HepG2 (cell line): ENCODE data around the gene IKZF4. TPM values are rescaled to one million over a fixed set of nuclear protein-coding genes. Genes with fewer than 3 reads are reported as not detected.

ENCODE experiments used
- ATAC-seq: fragments of 200-7000 bp; cut with Tn5 transposase; 3 replicates; pipeline ENCODE4 v1.9.1; 2020; ENCODE audit warnings: mild to moderate bottlenecking, moderate library complexity
- BruUV-seq: library from RNA; stranded (reverse); fragments of 400-500 nt; replicated peaks from 2 replicates; lab custom pipeline; 2021; lab: Mats Ljungman, UMichigan
- CTCF ChIA-PET: fragments of 300-600 bp; formaldehyde crosslinking; extraction: SDS; loops from one replicate; lab custom pipeline; 2021; ENCODE audit warnings: low total read pairs, inconsistent platforms, low intra/inter-chr PET ratio; lab: Yijun Ruan, JAX
- POLR2A ChIA-PET: fragments of 350-600 bp; sonication (Branson Sonifier 250); formaldehyde crosslinking; loops from one replicate; lab custom pipeline; 2020; ENCODE audit warnings: antibody characterized with exemption, inconsistent platforms; lab: Yijun Ruan, JAX
- DNase-seq: peaks from one replicate; pipeline ENCODE4 v3.0.0-alpha.2; 2015; ENCODE audit warnings: low spot score
- FAIRE-seq: peaks from 3 replicates; lab custom pipeline; 2011; peaks lifted over from hg19 to GRCh38; lab: Jason Lieb, UNC
- H2AFZ ChIP-seq: one replicate; pipeline ENCODE4 v1.6.1; 2011; ENCODE audit warnings: low read length, inconsistent platforms
- H3K27ac ChIP-seq: fragments of 300-600 bp; 3 replicates; pipeline ENCODE4 v1.8.0; 2011; ENCODE audit warnings: mixed run types, mild to moderate bottlenecking, mixed read lengths, low read length, inconsistent platforms; ENCODE audit not compliant: insufficient read depth; ENCODE audit errors: extremely low read length
- H3K27me3 ChIP-seq, 2 experiments: fragments of 200-600 bp in 1 of 2; 2 replicates in 1 of 2; 3 replicates in 1 of 2; pipeline versions ENCODE4 v1.6.0 to v1.8.0; 2011; ENCODE audit warnings: low read length in 2 of 2, mild to moderate bottlenecking in 2 of 2, moderate library complexity in 2 of 2, inconsistent platforms in 1 of 2; ENCODE audit not compliant: insufficient read depth in 2 of 2, control insufficient read depth in 1 of 2
- H3K36me3 ChIP-seq, 2 experiments: fragments of 200-600 bp in 1 of 2; replicated peaks in 1 of 2; 2 replicates in 1 of 2; 3 replicates in 1 of 2; pipeline versions ENCODE4 v1.5.1 to v1.8.0; 2011; ENCODE audit warnings: low read length in 2 of 2, inconsistent platforms in 1 of 2; ENCODE audit not compliant: insufficient read depth in 2 of 2, control insufficient read depth in 1 of 2
- H3K4me1 ChIP-seq: 2 replicates; pipeline ENCODE4 v1.5.1; 2012; ENCODE audit warnings: low read length, inconsistent platforms; ENCODE audit not compliant: insufficient read depth
- H3K4me2 ChIP-seq: 2 replicates; pipeline ENCODE4 v1.6.0; 2011; ENCODE audit warnings: low read depth, low read length, inconsistent platforms
- H3K4me3 ChIP-seq, 3 experiments: fragments of 200-600 bp in 1 of 3; sonication (generic), shearing (Covaris generic) in 1 of 3; replicated peaks in 1 of 3; 2 replicates each; pipeline ENCODE4 v1.5.1; 2011 to 2016; ENCODE audit warnings: low read length in 3 of 3, inconsistent platforms in 2 of 3, low read depth in 2 of 3, mild to moderate bottlenecking in 2 of 3, control low read depth in 1 of 3, mixed read lengths in 1 of 3; ENCODE audit not compliant: insufficient read depth in 1 of 3
- H3K79me2 ChIP-seq: one replicate; pipeline ENCODE4 v1.6.1; 2011; ENCODE audit warnings: low read length, inconsistent platforms; ENCODE audit not compliant: insufficient read depth
- H3K9ac ChIP-seq: 2 replicates; pipeline ENCODE4 v1.6.0; 2011; ENCODE audit warnings: mild to moderate bottlenecking, low read depth, low read length, inconsistent platforms; ENCODE audit not compliant: insufficient read depth
- H3K9me3 ChIP-seq: 2 replicates; pipeline ENCODE4 v1.5.1; 2012; ENCODE audit warnings: mild to moderate bottlenecking, low read length
- H4K20me1 ChIP-seq: 2 replicates; pipeline ENCODE4 v1.6.0; 2011; ENCODE audit warnings: inconsistent platforms, mild to moderate bottlenecking, low read length, moderate library complexity; ENCODE audit not compliant: insufficient read depth
- EP300 ChIP-seq, 3 experiments: sonication (generic) in 1 of 3; formaldehyde crosslinking in 1 of 3; IDR thresholded peaks; 2 replicates each; pipeline versions ENCODE4 v1.5.1 to v1.6.1; 2011 to 2020; ENCODE audit warnings: low read depth in 2 of 3, low read length in 2 of 3, borderline replicate concordance in 1 of 3, improper control_type of control experiment in 1 of 3, mild to moderate bottlenecking in 1 of 3, missing genetic modification reagents in 1 of 3, moderate library complexity in 1 of 3
- KDM5B ChIP-seq: sonication (generic); formaldehyde crosslinking; IDR thresholded peaks from 2 replicates; pipeline ENCODE4 v1.4.0; 2020; ENCODE audit warnings: missing genetic modification reagents, mild to moderate bottlenecking, borderline replicate concordance
- LCORL ChIP-seq, 2 experiments: fragments of 450-650 bp in 1 of 2; sonication (generic) in 1 of 2; formaldehyde crosslinking in 1 of 2; IDR thresholded peaks; 2 replicates each; pipeline versions ENCODE4 v1.5.0 to v1.6.1; 2017 to 2020; ENCODE audit warnings: antibody characterized with exemption in 1 of 2, missing genetic modification reagents in 1 of 2
- MXI1 ChIP-seq: IDR thresholded peaks from 3 replicates; pipeline ENCODE4 v1.6.1; 2012; ENCODE audit warnings: low read depth, low read length, inconsistent platforms, borderline replicate concordance
- ZNF761 ChIP-seq: sonication (generic); formaldehyde crosslinking; conservative IDR thresholded peaks from 2 replicates; pipeline ENCODE4 v1.4.0; 2020; ENCODE audit warnings: mild to moderate bottlenecking, missing genetic modification reagents
- ZNF883 ChIP-seq: sonication (generic); formaldehyde crosslinking; IDR thresholded peaks from 2 replicates; pipeline ENCODE4 v1.5.1; 2020; ENCODE audit warnings: mild to moderate bottlenecking, missing genetic modification reagents; ENCODE audit errors: not compliant biosample characterization
- WGBS: methylation state at CpG from one replicate; pipeline ENCODE4 v1.1.6; 2017; ENCODE audit warnings: low lambda C conversion rate; 5-methylcytosine and 5-hydroxymethylcytosine counted together
- in situ Hi-C: cut with HindIII; loops from 2 replicates; pipeline ENCODE4 v1.10.0; 2017; ENCODE audit warnings: low pct_unique_long_range_greater_than_20kb; ENCODE audit not compliant: extremely low pct_ligation_motif_present
- intact Hi-C: fragments of 100-400 bp; cut with micrococcal nuclease; formaldehyde crosslinking; loops from one replicate; pipeline ENCODE4 v1.10.0; 2022; ENCODE audit not compliant: unreplicated experiment
- polyA plus RNA-seq, 8 experiments: library from polyadenylated mRNA; depleted of rRNA in 3 of 8; stranded (reverse) in 7 of 8; unstranded in 1 of 8; fragments of >200 nt; fragmentation: Illumina TruSeq in 4 of 8; extraction: Trizol in 4 of 8; gene quantifications; 2 replicates each; pipeline versions ENCODE4 v1.2.1 to v1.2.3, GENCODE V29; 2011 to 2016; ENCODE audit warnings: low read depth in 4 of 8, missing spikeins in 1 of 8, mixed read lengths in 1 of 8; ENCODE audit not compliant: insufficient read depth in 1 of 8
- total RNA-seq, 5 experiments: library from RNA; depleted of rRNA; stranded (reverse); fragments of >200 nt; fragmentation: Illumina TruSeq; extraction: Trizol; gene quantifications; 2 replicates each; pipeline ENCODE4 v1.2.3, GENCODE V29; 2016; ENCODE audit warnings: low read depth in 1 of 5
- TF ChIP-seq, protein P1 (sequence below): sonication (generic); formaldehyde crosslinking; IDR thresholded peaks from 2 replicates; pipeline ENCODE4 v1.8.0; 2022; ENCODE audit warnings: mild to moderate bottlenecking, missing genetic modification reagents, moderate library complexity

IKZF4 gene
- total and polyA plus RNA-seq, 2 of the 13 experiments (the other 11 are each of a cell fraction or from before 2014, with no cell fraction given), result 0.58 to 2.2 TPM

DNA sequence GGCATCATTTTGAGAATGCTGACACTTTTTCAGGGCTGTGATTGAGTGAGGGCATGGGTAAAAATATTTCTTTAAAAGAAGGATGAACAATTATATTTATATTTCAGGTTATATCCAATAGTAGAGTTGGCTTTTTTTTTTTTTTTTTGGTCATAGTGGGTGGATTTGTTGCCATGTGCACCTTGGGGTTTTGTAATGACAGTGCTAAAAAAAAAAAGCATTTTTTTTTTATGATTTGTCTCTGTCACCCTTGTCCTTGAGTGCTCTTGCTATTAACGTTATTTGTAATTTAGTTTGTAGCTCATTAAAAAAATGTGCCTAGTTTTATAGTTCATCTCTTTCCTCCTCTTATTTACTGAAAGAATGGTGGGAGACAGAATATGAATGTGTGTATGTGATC is 48.4 kb upstream of the IKZF4 start:
- intact Hi-C loops, result no loop called here
- Histone ChIP-seq H3K4me1 (peaks cover 57% of the 10 kb centered on the region), H3K4me3 (peak overlapping the region in 2 of 3 experiments; percentile 75 to 88; a peak in 5 of 6 replicates), H3K36me3 (peaks cover 2 to 27% of the 10 kb centered on the region in 2 experiments), H2AFZ (no peak overlapping the region), H3K4me2 (peak overlapping the region; percentile 86), H3K9ac (peak overlapping the region; percentile 79), H3K27ac (peak overlapping the region; percentile 79), H4K20me1 (no peaks in the 10 kb centered on the region), H3K9me3 (no peaks in the 10 kb centered on the region), H3K79me2 (peaks cover 33% of the 10 kb centered on the region), H3K27me3 (no peaks in the 10 kb centered on the region)
- ATAC-seq (no peak), DNase-seq (no peak), FAIRE-seq (no peak)
- CTCF ChIA-PET, result no interaction called here
- POLR2A ChIA-PET, result interaction anchor here (3.2 kb wide), 1 partner anchor 109 kb away, joined by 28 read pairs; no protein-coding TSS in a partner anchor
- in situ Hi-C loops, result loop anchor here (10.0 kb wide), 1 partner anchor 62 kb away; no protein-coding TSS in a partner anchor
- TF ChIP-seq KDM5B (CRISPR knock-in tag) (no peak), LCORL (IDR thresholded peaks at IDR 0.05) (no peak), LCORL (CRISPR knock-in tag; IDR thresholded peaks at IDR 0.05) (no peak), ZNF761 (no peak), EP300 (IDR thresholded peaks at IDR 0.05; ENCODE audit: low read depth in 2 of 2, low read length in 2 of 2) (no peak), EP300 (CRISPR knock-in tag; IDR thresholded peaks at IDR 0.05; ENCODE audit: borderline replicate concordance) (no peak), ZNF883 (CRISPR knock-in tag) (no peak), MXI1 (no peak)
- TF ChIP-seq, protein P1, sequence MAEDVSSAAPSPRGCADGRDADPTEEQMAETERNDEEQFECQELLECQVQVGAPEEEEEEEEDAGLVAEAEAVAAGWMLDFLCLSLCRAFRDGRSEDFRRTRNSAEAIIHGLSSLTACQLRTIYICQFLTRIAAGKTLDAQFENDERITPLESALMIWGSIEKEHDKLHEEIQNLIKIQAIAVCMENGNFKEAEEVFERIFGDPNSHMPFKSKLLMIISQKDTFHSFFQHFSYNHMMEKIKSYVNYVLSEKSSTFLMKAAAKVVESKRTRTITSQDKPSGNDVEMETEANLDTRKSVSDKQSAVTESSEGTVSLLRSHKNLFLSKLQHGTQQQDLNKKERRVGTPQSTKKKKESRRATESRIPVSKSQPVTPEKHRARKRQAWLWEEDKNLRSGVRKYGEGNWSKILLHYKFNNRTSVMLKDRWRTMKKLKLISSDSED (CRISPR knock-in tag), result no peak
- WGBS, result 90% methylated on average over 1 of the region's 1 CpG
- no TSS peak for BruUV-seq
